Body of pancreas (tissue), 4 donors: ENCODE results near the gene HSPH1. TPM values are rescaled to one million over a fixed set of nuclear protein-coding genes. Genes with fewer than 3 reads are reported as not detected.

Experiments
- ATAC-seq: fragments of 150-250 bp; one replicate; pipeline ENCODE4 v1.9.1; 2016
- DNase-seq, 4 donors: peaks; one replicate each; pipeline ENCODE4 v3.0.0-alpha.2; 2019
- H3K27ac ChIP-seq, 4 donors: fragments of 200-600 bp; sonication (generic); 1 replicate in 3 of 4; 2 replicates in 1 of 4; pipeline versions ENCODE4 v1.5.1 to v1.6.1; 2016 to 2019; ENCODE audit warnings: mild to moderate bottlenecking in 1 of 4, mixed read lengths in 1 of 4, moderate library complexity in 1 of 4
- H3K27me3 ChIP-seq, 2 donors: fragments of 200-600 bp; sonication (generic); one replicate each; pipeline ENCODE4 v1.6.0; 2016; ENCODE audit warnings: mild to moderate bottlenecking in 1 of 2
- H3K36me3 ChIP-seq, 2 donors: fragments of 200-600 bp; sonication (generic); replicated peaks in 1 of 2; 2 replicates each; pipeline ENCODE4 v1.5.1; 2016; ENCODE audit warnings: low read depth in 2 of 2; ENCODE audit not compliant: insufficient read depth in 1 of 2
- H3K4me1 ChIP-seq: fragments of 200-600 bp; sonication (generic); one replicate; pipeline ENCODE4 v1.6.0; 2016
- H3K4me3 ChIP-seq, 2 donors: fragments of 200-600 bp; sonication (generic); 1 replicate in 1 of 2; 2 replicates in 1 of 2; pipeline ENCODE4 v1.5.1; 2016 to 2019
- H3K9me3 ChIP-seq, 3 donors: fragments of 200-600 bp; sonication (generic); 1 replicate in 2 of 3; 2 replicates in 1 of 3; pipeline ENCODE4 v1.5.1; 2016
- POLR2A ChIP-seq, 3 donors: fragments of 450-650 bp; IDR thresholded peaks; one replicate each; pipeline ENCODE4 v1.6.1; 2016; ENCODE audit warnings: antibody characterized with exemption in 3 of 3, mild to moderate bottlenecking in 2 of 3
- WGBS, 2 donors: methylation state at CpG; one replicate each; pipeline ENCODE4 v1.1.5; 2017; 5-methylcytosine and 5-hydroxymethylcytosine counted together
- intact Hi-C: fragments of 100-400 bp; cut with DNase I; formaldehyde crosslinking; loops from one replicate; pipeline ENCODE4 v1.15.1; 2023
- total RNA-seq, 2 donors: library from RNA; depleted of rRNA; stranded (reverse); fragments of >200 nt; gene quantifications; one replicate each; pipeline ENCODE4 v1.1.0, GENCODE V29; 2016
- TF ChIP-seq, protein P1 (sequence below), 7 experiments: fragments of 450-650 bp in 4 of 7; fragments of 200-600 bp in 3 of 7; sonication (generic) in 3 of 7; IDR thresholded peaks; one replicate each; pipeline ENCODE4 v1.5.1; 2016 to 2019; ENCODE audit warnings: antibody characterized with exemption in 7 of 7

The HSPH1 gene
- total RNA-seq, 2 donors from 2014 or later, result 20.5 to 28.0 TPM

DNA sequence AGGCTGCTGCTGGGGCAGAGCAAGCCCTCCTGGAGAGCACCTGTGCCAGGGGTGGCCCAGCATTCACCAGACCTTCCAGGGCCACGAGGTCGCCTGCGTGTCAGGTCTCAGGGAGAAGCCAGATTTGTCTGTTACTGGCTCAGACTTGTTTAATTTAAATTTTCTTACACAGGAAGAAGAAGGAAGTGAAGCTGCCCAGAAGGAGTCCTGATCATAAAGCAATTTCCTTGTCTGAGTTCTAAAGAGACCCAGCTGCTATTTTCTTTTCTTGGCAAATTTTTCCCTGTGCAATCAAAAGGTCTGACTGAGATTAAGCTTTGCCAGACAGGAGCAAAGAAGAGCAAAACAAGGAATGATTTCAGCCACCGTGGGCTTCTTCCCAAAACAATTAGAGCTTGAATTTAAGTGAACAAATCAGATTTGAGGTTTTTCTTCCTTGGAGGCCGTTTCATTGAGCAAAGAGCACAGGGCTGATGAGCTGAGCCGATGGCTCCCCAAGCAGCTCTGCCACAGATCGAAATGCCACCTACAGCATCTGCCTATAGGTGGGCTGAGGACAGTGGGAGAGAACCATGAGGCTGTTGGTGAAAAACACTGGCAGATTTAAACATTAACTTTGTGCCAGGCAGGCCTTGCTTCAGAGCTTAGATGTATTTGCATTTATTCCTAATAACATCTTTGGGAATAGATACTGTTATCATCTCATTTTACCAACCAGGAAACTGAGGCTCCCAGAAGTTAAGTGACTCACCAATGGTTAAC is 40.1 kb downstream of the HSPH1 start:
- no peak for ATAC-seq
- Histone ChIP-seq H3K27me3 (no peaks in the 10 kb centered on the region), H3K36me3 (no peaks in the 10 kb centered on the region), H3K27ac (no peak overlapping the region), H3K4me3 (no peak overlapping the region), H3K9me3 (no peaks in the 10 kb centered on the region), H3K4me1 (no peaks in the 10 kb centered on the region)
- WGBS, 2 donors, result 54 to 62% methylated on average over 7 of the region's 7 CpGs
- DNase-seq, result no peak
- TF ChIP-seq POLR2A (IDR thresholded peaks at IDR 0.05), result no peak
- TF ChIP-seq, protein P1, sequence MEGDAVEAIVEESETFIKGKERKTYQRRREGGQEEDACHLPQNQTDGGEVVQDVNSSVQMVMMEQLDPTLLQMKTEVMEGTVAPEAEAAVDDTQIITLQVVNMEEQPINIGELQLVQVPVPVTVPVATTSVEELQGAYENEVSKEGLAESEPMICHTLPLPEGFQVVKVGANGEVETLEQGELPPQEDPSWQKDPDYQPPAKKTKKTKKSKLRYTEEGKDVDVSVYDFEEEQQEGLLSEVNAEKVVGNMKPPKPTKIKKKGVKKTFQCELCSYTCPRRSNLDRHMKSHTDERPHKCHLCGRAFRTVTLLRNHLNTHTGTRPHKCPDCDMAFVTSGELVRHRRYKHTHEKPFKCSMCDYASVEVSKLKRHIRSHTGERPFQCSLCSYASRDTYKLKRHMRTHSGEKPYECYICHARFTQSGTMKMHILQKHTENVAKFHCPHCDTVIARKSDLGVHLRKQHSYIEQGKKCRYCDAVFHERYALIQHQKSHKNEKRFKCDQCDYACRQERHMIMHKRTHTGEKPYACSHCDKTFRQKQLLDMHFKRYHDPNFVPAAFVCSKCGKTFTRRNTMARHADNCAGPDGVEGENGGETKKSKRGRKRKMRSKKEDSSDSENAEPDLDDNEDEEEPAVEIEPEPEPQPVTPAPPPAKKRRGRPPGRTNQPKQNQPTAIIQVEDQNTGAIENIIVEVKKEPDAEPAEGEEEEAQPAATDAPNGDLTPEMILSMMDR (IDR thresholded peaks at IDR 0.05), result no peak
- intact Hi-C loops, result no loop called here

DNA sequence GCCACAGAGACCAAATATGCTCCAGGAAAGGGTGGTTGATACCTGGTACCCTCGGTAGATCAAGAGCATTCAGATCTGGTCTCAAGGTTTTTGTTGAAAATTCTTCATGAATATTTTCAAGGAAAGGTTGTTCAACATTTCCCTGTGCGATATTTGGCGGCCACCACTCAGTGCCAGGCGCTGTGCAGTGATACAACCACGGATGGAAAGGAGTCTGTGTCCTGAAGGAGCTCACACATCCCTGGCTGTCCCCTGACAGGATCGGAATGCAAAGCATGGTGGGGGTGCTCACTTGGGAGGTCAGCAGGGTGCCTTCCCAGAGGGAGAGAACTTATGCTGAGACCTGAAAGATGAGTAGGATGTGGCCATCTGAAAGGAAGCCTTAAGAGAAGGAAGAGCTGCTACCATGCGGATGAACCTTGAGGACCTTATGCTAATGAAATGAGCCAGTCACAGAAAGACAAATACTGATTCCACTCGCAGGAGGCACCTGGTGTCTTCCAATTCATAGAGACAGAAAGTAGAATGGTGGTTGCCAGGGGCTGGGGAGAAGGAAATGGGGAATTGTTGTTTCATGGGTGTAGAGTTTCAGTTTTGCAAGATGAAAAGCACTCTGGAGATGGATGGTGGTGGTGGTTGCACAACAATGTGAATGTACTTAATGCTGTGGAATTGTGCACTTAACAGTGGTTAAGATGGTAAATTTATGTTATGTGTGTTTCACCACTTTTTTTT is 41.6 kb downstream of the HSPH1 start:
- Histone ChIP-seq H3K27ac (no peak overlapping the region), H3K9me3 (no peaks in the 10 kb centered on the region), H3K4me1 (no peaks in the 10 kb centered on the region), H3K27me3 (no peaks in the 10 kb centered on the region), H3K36me3 (no peaks in the 10 kb centered on the region), H3K4me3 (no peak overlapping the region)
- TF ChIP-seq POLR2A (IDR thresholded peaks at IDR 0.05), result no peak
- TF ChIP-seq, protein P1 (IDR thresholded peaks at IDR 0.05), result no peak
- DNase-seq (no peak), ATAC-seq (no peak)
- 61 to 71% methylated on average over 8 of the region's 8 CpGs for WGBS, 2 donors
- intact Hi-C loops, result no loop called here

DNA sequence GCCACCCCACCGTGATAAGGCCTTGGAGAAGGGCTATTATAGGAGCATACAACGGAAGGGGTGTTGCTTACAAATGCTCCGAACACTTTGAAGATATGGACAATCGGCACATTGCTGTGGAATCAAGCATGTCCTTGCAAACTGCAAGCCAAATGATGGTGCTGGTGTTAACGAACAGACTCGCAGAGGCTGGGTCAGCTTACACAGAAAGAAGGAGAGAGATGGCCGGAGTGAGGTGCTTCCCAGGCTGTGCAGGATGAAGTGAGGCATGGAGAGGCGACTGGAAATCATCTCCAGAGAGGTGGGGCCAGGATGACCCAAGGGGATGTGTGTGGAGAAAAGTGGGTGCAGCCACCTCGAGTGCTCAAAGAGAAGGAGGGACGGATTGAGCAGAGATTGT is 42.2 kb downstream of the HSPH1 start:
- H3K9me3 ChIP-seq, result no peaks in the 10 kb centered on the region
- no peaks in the 10 kb centered on the region for H3K4me1 ChIP-seq
- ATAC-seq (no peak), DNase-seq (no peak)
- intact Hi-C loops, result no loop called here
- no peak overlapping the region for H3K4me3 ChIP-seq
- H3K27me3 ChIP-seq, result no peaks in the 10 kb centered on the region
- no peaks in the 10 kb centered on the region for H3K36me3 ChIP-seq
- 67 to 69% methylated on average over 10 of the region's 10 CpGs for WGBS, 2 donors
- H3K27ac ChIP-seq, result no peak overlapping the region
- TF ChIP-seq, protein P1 (IDR thresholded peaks at IDR 0.05), result no peak
- TF ChIP-seq POLR2A (IDR thresholded peaks at IDR 0.05), result no peak

DNA sequence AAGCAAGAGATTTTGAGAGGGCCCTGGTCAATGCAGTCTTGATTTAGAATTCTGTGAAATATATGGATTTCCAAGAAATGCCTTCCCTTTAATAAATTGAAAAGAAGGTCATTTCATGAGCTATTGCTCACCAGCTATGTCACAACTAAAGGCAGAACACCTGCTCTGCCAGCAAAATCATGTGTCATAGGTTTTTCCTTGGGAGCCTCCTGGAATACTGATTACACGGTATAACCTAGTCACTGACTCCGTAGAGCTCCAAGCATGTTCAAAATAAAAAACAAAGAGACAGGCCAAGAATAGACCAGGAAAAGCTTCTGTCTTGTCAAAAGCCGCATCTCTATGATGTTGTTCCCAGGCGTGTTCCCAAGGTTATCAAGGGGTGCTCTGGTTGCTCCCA is 45.5 kb downstream of the HSPH1 start:
- Histone ChIP-seq H3K9me3 (no peaks in the 10 kb centered on the region), H3K27ac (no peak overlapping the region), H3K4me3 (no peak overlapping the region), H3K36me3 (no peaks in the 10 kb centered on the region), H3K4me1 (no peaks in the 10 kb centered on the region), H3K27me3 (no peaks in the 10 kb centered on the region)
- WGBS, 2 donors, result 66 to 69% methylated on average over 4 of the region's 4 CpGs
- ATAC-seq, result no peak
- intact Hi-C loops, result no loop called here
- no peak for DNase-seq
- no peak for TF ChIP-seq POLR2A (IDR thresholded peaks at IDR 0.05)
- TF ChIP-seq, protein P1 (IDR thresholded peaks at IDR 0.05), result no peak
